ENCODE results near the gene MTHFSD. TPM values are rescaled to one million over a fixed set of nuclear protein-coding genes. Genes with fewer than 3 reads are reported as not detected.

The MTHFSD gene
- total RNA-seq, 2 donors from 2014 or later: 23.7 to 43.8 TPM

DNA sequence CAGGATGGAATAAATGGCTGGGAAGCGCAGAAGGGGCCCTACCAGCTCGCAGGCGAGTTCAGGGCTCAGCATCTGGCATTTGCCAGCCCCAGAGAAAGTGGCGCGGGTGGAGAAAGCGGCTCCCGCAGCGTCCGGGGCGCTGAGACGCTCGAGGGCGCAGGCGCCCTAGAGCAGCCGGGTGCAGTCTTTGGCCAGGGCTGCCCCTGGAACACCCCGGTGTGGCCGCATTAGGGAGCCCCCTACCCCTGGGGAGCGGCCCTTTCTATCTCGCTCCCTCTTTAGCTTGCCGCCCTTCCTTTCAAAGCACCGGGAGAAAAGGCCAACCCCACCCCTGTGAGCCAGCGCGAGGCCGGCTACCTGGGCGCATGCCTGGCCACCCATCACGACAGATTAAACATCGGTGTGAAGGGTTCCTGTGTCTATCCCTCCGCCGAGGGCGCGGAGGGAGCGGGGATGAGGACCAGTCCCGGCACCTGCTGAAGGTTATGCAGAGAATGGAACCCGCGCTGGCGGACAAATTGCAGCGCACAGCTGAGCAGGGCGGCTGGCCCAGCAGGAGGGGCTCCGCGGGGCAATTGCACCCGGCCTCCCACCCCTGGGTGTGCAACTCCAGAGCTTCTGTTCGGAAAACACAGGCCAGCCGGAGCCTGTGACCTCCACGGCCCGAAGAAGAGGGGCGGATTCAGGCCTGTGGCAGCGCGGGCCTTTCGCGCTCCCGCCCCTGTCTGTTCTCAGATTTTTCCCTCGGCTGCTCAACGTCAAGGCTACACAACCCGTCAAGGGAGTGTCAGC is 60.3 kb downstream of the MTHFSD start:
- WGBS: 13% methylated on average over 54 of the region's 54 CpGs
- TF ChIP-seq POLR2A (IDR thresholded peaks at IDR 0.05) (no peak), POLR2AphosphoS5 (IDR thresholded peaks at IDR 0.05) (no peak)
- TF ChIP-seq, protein P1, sequence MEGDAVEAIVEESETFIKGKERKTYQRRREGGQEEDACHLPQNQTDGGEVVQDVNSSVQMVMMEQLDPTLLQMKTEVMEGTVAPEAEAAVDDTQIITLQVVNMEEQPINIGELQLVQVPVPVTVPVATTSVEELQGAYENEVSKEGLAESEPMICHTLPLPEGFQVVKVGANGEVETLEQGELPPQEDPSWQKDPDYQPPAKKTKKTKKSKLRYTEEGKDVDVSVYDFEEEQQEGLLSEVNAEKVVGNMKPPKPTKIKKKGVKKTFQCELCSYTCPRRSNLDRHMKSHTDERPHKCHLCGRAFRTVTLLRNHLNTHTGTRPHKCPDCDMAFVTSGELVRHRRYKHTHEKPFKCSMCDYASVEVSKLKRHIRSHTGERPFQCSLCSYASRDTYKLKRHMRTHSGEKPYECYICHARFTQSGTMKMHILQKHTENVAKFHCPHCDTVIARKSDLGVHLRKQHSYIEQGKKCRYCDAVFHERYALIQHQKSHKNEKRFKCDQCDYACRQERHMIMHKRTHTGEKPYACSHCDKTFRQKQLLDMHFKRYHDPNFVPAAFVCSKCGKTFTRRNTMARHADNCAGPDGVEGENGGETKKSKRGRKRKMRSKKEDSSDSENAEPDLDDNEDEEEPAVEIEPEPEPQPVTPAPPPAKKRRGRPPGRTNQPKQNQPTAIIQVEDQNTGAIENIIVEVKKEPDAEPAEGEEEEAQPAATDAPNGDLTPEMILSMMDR (IDR thresholded peaks at IDR 0.05): no peak
- Histone ChIP-seq H3K36me3 (no peaks in the 10 kb centered on the region), H3K27me3 (replicated peaks; ENCODE audit: insufficient read depth) (peaks cover 40% of the 10 kb centered on the region), H3K4me1 (replicated peaks) (no peaks in the 10 kb centered on the region), H3K9me3 (no peaks in the 10 kb centered on the region), H3K27ac (peak overlapping the region; percentile 72 to 80), H3K4me3 (no peak overlapping the region)
- no peak for DNase-seq (ENCODE audit: low spot score)
- intact Hi-C loops (cut with DNase I): loop anchor here (5.0 kb wide), 1 partner anchor 37 kb away; no protein-coding TSS in a partner anchor

DNA sequence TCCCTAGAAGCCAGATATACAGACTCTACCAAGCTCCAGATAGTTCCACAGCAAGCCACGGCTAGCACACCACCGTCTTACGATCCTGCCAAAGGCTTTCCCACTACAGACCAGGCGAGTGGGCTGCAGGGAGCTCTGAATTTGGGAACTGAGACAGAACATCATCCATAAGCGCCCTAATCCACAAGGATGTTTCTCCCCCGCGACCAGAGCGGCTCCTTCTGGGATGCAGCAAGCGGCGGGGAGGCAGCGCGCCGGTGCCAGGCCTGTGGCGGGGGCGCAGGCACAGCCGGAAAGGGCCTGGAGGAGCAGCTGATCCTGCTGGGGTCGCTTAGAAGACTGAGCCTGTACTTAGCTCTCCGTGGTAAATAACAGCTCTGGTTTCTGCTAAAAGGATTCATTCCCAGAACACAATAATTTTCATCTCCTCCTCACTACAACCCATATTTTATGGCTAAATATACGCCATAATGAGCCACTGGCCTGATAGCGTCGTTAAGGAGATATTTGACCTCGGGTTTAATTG is 60.9 kb downstream of the MTHFSD start:
- TF ChIP-seq POLR2A (IDR thresholded peaks at IDR 0.05) (no peak), POLR2AphosphoS5 (IDR thresholded peaks at IDR 0.05) (no peak)
- TF ChIP-seq, protein P1 (IDR thresholded peaks at IDR 0.05): no peak
- Histone ChIP-seq H3K27ac (peak overlapping the region; percentile 72 to 80), H3K9me3 (no peaks in the 10 kb centered on the region), H3K4me3 (no peak overlapping the region), H3K36me3 (no peaks in the 10 kb centered on the region), H3K4me1 (replicated peaks) (no peaks in the 10 kb centered on the region), H3K27me3 (replicated peaks; ENCODE audit: insufficient read depth) (peaks cover 42% of the 10 kb centered on the region)
- no peak for DNase-seq (ENCODE audit: low spot score)
- intact Hi-C loops (cut with DNase I): no loop called here
- 21% methylated on average over 22 of the region's 22 CpGs for WGBS

DNA sequence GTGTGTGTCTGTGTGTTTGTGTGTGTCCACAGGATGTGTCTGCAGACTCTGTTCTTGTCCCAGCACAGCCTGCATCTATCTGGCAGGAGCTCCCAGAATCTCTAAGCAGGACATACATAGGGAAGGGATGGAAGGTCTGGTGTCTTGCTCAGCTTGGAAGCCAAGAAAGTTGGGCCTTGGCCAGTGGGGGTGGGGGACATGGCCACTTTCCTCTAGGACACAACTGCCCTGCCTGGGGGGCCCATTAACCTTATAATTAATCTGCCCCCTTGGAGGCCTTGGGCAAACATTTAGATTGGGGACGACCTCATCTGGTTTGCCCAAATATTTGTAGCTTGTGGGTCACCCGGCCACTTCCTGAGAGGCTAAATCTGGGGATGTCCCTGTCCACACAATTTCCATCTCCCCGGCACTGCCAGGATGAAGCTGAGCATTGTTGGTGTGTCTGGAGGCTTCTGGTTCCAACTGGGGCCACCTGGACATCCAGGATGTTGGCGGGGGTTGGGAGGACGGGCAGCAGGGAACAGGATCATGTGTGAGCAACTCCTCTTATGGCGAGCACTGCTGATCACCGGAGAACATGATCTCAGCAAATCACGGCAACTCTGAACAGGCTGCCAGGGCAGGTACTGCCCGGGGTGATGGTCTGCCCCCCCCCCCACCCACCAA is 61.9 kb downstream of the MTHFSD start:
- intact Hi-C loops (cut with DNase I): no loop called here
- peak overlapping the region; percentile 72 to 80 for H3K27ac ChIP-seq
- H3K4me1 ChIP-seq (replicated peaks): no peaks in the 10 kb centered on the region
- 41% methylated on average over 9 of the region's 9 CpGs for WGBS
- TF ChIP-seq, protein P1 (IDR thresholded peaks at IDR 0.05): no peak
- no peak for TF ChIP-seq POLR2AphosphoS5 (IDR thresholded peaks at IDR 0.05)
- H3K4me3 ChIP-seq: no peak overlapping the region
- no peak for DNase-seq (ENCODE audit: low spot score)
- H3K9me3 ChIP-seq: no peaks in the 10 kb centered on the region
- no peaks in the 10 kb centered on the region for H3K36me3 ChIP-seq
- H3K27me3 ChIP-seq (replicated peaks; ENCODE audit: insufficient read depth): peaks cover 37% of the 10 kb centered on the region

DNA sequence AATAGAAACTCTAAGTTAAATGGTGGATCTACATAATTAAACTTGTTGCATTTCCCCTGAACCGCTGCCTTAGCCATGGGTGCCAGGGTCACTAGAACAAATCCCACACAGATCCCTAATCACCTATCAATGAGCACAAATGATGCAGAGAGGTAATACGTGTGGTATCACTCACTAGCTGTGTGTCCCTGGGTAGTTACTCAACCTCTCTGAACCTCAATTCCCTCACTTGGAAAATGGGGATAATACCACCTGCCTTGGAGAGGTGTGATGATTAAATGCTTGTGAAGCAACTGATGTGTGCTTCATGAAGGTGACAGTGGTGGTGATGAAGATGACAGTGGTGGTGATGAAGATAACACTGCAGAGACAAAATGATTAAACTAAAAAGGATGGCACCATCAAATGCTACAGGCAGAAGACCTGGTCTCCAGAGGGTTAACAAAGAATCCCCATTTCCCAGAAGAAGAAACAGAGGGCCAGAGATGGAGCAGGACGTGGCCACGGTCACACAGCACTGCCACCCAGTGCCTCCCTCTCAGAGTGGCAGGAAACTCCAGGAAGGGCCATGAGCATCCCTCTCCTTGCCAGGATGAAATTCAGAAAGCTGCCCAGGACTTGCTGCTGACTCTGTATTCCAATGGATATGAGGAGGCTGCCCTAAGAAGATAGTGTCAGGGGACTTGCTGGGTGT is 62.6 kb downstream of the MTHFSD start:
- Histone ChIP-seq H3K9me3 (no peaks in the 10 kb centered on the region), H3K4me1 (replicated peaks) (no peaks in the 10 kb centered on the region), H3K36me3 (no peaks in the 10 kb centered on the region), H3K27me3 (replicated peaks; ENCODE audit: insufficient read depth) (peaks cover 32% of the 10 kb centered on the region), H3K27ac (peak overlapping the region; percentile 14 to 72), H3K4me3 (no peak overlapping the region)
- DNase-seq (ENCODE audit: low spot score): no peak
- intact Hi-C loops (cut with DNase I): no loop called here
- 57% methylated on average over 4 of the region's 4 CpGs for WGBS
- TF ChIP-seq POLR2AphosphoS5 (IDR thresholded peaks at IDR 0.05) (no peak), POLR2A (IDR thresholded peaks at IDR 0.05) (no peak)
- TF ChIP-seq, protein P1 (IDR thresholded peaks at IDR 0.05): no peak
